OCI-LY3 (cell line): ENCODE measurements around the gene SLC6A13.

ENCODE experiments used
- H2AFZ ChIP-seq: fragments of 200-600, 300-600 bp; shearing (Covaris generic); 2 replicates; pipeline ENCODE4 v1.6.0; 2014; ENCODE audit warnings: antibody characterized with exemption, low read depth, low read length
- H3K27ac ChIP-seq: fragments of 200-600, 300-600 bp; sonication (generic); 2 replicates; pipeline ENCODE4 v1.5.1; 2014; ENCODE audit warnings: mild to moderate bottlenecking, low read length, moderate library complexity, mixed read lengths
- H3K27me3 ChIP-seq: fragments of 200-600, 300-600 bp; sonication (generic); 2 replicates; pipeline ENCODE4 v1.6.1; 2014; ENCODE audit warnings: low read depth, low read length, mixed read lengths
- H3K36me3 ChIP-seq: fragments of 200-600, 300-600 bp; sonication (generic); replicated peaks from 2 replicates; pipeline ENCODE3; 2014; ENCODE audit warnings: low read depth, low read length, mixed read lengths
- H3K4me1 ChIP-seq: fragments of 300-600, 200-600 bp; sonication (generic); 2 replicates; pipeline ENCODE4 v1.6.1; 2014; ENCODE audit warnings: low read length, mixed read lengths
- H3K4me2 ChIP-seq: fragments of 200-600, 300-600 bp; sonication (generic); 2 replicates; pipeline ENCODE4 v1.6.1; 2014; ENCODE audit warnings: low read length, mixed read lengths
- H3K4me3 ChIP-seq: fragments of 300-600, 200-600 bp; sonication (generic); 2 replicates; pipeline ENCODE4 v1.5.1; 2014; ENCODE audit warnings: antibody characterized with exemption, mild to moderate bottlenecking, low read length, moderate library complexity
- H3K79me2 ChIP-seq: fragments of 300-600, 200-600 bp; shearing (Covaris generic); 2 replicates; pipeline ENCODE4 v1.6.1; 2014; ENCODE audit warnings: mild to moderate bottlenecking, low read length, mixed read lengths
- H3K9ac ChIP-seq: fragments of 300-600, 200-600 bp; shearing (Covaris generic); 2 replicates; pipeline ENCODE4 v1.6.0; 2014; ENCODE audit warnings: mild to moderate bottlenecking, low read length, moderate library complexity
- H3K9me3 ChIP-seq: fragments of 200-600, 300-600 bp; shearing (Covaris generic); 2 replicates; pipeline ENCODE4 v1.6.1; 2014; ENCODE audit warnings: low read length, mixed read lengths; ENCODE audit not compliant: insufficient read depth
- H4K20me1 ChIP-seq: fragments of 200-600, 300-600 bp; sonication (generic); 2 replicates; pipeline ENCODE4 v1.6.1; 2016; ENCODE audit warnings: low read length, mixed read lengths; ENCODE audit not compliant: insufficient read depth
- EZH2phosphoT487 ChIP-seq: fragments of 200-600 bp; shearing (Covaris generic); IDR thresholded peaks from 2 replicates; pipeline ENCODE4 v1.6.1; 2018; ENCODE audit warnings: antibody characterized with exemption, mixed run types, low read depth
- TF ChIP-seq, protein P1 (sequence below): fragments of 200-600, 300-600 bp; sonication (generic); IDR thresholded peaks from 2 replicates; pipeline ENCODE4 v1.5.1; 2014; ENCODE audit warnings: antibody characterized with exemption, low read length, low read depth

The SLC6A13 gene

GRCh38 chr12:242496-242895, 20.1 kb downstream of the SLC6A13 start:
- H3K27me3 ChIP-seq: no peaks in the 10 kb centered on the region; the same call in 1 of the 2 replicates
- H3K9me3 ChIP-seq: peaks cover 5% of the 10 kb centered on the region; the same call in 1 of the 2 replicates

GRCh38 chr12:241266-241665, 21.4 kb downstream of the SLC6A13 start:
- Histone ChIP-seq H3K9ac (no peak overlapping the region), H3K27ac (no peak overlapping the region), H3K4me1 (no peaks in the 10 kb centered on the region), H3K36me3 (no peaks in the 10 kb centered on the region), H3K9me3 (no peaks in the 10 kb centered on the region), H3K79me2 (no peaks in the 10 kb centered on the region), H2AFZ (no peak overlapping the region), H3K4me3 (no peak overlapping the region), H4K20me1 (no peaks in the 10 kb centered on the region), H3K27me3 (no peaks in the 10 kb centered on the region; the same call in 1 of the 2 replicates), H3K4me2 (no peak overlapping the region)
- TF ChIP-seq, protein P1, sequence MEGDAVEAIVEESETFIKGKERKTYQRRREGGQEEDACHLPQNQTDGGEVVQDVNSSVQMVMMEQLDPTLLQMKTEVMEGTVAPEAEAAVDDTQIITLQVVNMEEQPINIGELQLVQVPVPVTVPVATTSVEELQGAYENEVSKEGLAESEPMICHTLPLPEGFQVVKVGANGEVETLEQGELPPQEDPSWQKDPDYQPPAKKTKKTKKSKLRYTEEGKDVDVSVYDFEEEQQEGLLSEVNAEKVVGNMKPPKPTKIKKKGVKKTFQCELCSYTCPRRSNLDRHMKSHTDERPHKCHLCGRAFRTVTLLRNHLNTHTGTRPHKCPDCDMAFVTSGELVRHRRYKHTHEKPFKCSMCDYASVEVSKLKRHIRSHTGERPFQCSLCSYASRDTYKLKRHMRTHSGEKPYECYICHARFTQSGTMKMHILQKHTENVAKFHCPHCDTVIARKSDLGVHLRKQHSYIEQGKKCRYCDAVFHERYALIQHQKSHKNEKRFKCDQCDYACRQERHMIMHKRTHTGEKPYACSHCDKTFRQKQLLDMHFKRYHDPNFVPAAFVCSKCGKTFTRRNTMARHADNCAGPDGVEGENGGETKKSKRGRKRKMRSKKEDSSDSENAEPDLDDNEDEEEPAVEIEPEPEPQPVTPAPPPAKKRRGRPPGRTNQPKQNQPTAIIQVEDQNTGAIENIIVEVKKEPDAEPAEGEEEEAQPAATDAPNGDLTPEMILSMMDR: no peak
- no peak for TF ChIP-seq EZH2phosphoT487

More at GRCh38 chr12:242496-242895, 20.1 kb downstream of the SLC6A13 start:
- Histone ChIP-seq H3K27ac (no peak overlapping the region), H4K20me1 (no peaks in the 10 kb centered on the region), H3K4me1 (no peaks in the 10 kb centered on the region), H3K4me3 (no peak overlapping the region), H3K4me2 (no peak overlapping the region), H3K36me3 (no peaks in the 10 kb centered on the region), H2AFZ (no peak overlapping the region), H3K9ac (no peak overlapping the region), H3K79me2 (no peaks in the 10 kb centered on the region)
- TF ChIP-seq, protein P1: no peak
- TF ChIP-seq EZH2phosphoT487: no peak

GRCh38 chr12:240566-240965, 22.1 kb downstream of the SLC6A13 start:
- H2AFZ ChIP-seq: no peak overlapping the region
- no peaks in the 10 kb centered on the region for H3K79me2 ChIP-seq
- H3K27me3 ChIP-seq: no peaks in the 10 kb centered on the region; the same call in 1 of the 2 replicates
- no peak for TF ChIP-seq EZH2phosphoT487
- TF ChIP-seq, protein P1: no peak
- H3K9me3 ChIP-seq: no peaks in the 10 kb centered on the region
- no peak overlapping the region for H3K4me2 ChIP-seq
- no peak overlapping the region for H3K9ac ChIP-seq
- H3K4me3 ChIP-seq: no peak overlapping the region
- no peaks in the 10 kb centered on the region for H4K20me1 ChIP-seq
- H3K27ac ChIP-seq: no peak overlapping the region
- no peaks in the 10 kb centered on the region for H3K4me1 ChIP-seq
- H3K36me3 ChIP-seq: no peaks in the 10 kb centered on the region

DNA sequence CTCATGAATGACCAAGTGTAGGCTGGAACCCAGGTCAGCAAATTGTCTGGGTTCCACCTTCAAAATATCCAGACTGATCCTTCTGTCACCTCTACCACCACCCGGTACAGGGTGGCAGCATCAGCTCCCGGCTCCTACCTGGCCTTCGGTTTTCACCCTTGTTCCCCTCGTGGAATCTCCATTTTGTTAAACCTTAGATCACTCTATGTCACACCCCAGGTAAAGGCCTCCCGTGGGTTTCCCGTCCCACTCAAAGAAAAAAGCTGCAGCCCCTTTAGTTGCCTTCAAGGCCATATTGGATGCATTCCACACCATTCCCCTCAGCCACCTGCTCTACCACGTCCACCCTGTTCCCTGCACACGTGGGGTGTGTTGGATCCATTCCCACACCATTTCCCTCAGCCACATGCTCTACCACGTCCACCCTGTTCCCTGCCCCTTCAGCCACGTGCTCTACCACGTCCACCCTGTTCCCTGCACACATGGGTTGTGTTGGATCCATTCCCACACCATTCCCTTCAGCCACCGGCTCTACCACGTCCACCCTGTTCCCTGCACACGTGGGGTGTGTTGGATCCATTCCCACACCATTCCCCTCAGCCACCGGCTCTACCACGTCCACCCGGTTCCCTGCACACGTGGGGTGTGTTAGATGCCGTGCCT, 23.8 kb downstream of the SLC6A13 start:
- H3K9ac ChIP-seq: no peak overlapping the region
- no peaks in the 10 kb centered on the region for H3K9me3 ChIP-seq
- no peak overlapping the region for H3K4me2 ChIP-seq
- no peak overlapping the region for H2AFZ ChIP-seq
- H3K36me3 ChIP-seq: no peaks in the 10 kb centered on the region
- H3K27ac ChIP-seq: no peak overlapping the region
- no peaks in the 10 kb centered on the region for H3K4me1 ChIP-seq
- H3K27me3 ChIP-seq: no peaks in the 10 kb centered on the region; the same call in 1 of the 2 replicates
- no peaks in the 10 kb centered on the region for H3K79me2 ChIP-seq
- TF ChIP-seq EZH2phosphoT487: no peak
- TF ChIP-seq, protein P1: no peak
- H3K4me3 ChIP-seq: no peak overlapping the region
- no peaks in the 10 kb centered on the region for H4K20me1 ChIP-seq
